Measurements from ENCODE around the gene MKLN1. TPM values are rescaled to one million over a fixed set of nuclear protein-coding genes. Genes with fewer than 3 reads are reported as not detected.
A peak's percentile ranks its signal among the peaks of the same experiment; 100 is the strongest.

The MKLN1 gene
- total and polyA plus RNA-seq, 7 donors, result 14.7 to 70.8 (median 42.9) TPM

- intact Hi-C loops (cut with DNase I), result no loop called here
- H3K27ac ChIP-seq, result peak overlapping the region; percentile 71
- no peak for DNase-seq
- peaks cover 43% of the 10 kb centered on the region for H3K4me1 ChIP-seq
- no peaks in the 10 kb centered on the region for H3K27me3 ChIP-seq (ENCODE audit: insufficient read depth in 3 of 3, low read length in 2 of 3)
- no peak overlapping the region for H3K4me3 ChIP-seq
- WGBS, 3 donors, result 78 to 82% (median 80%) methylated on average over 12 of the region's 12 CpGs
- H3K9me3 ChIP-seq, result no peaks in the 10 kb centered on the region
- no peak for TF ChIP-seq CTCF (IDR thresholded peaks at IDR 0.05)
- H3K36me3 ChIP-seq (ENCODE audit: insufficient read depth in 1 of 2, low read depth in 1 of 2), result no peaks in the 10 kb centered on the region
- ATAC-seq, result no peak
Observed at GRCh38 chr7:131537571-131537978, 209.9 kb downstream of the MKLN1 start.

- intact Hi-C loops (cut with DNase I), result loop anchor here in 1 of 2 donors (2.0 kb wide), 1 partner anchor 25 kb away; no protein-coding TSS in a partner anchor
- Histone ChIP-seq H3K9me3 (no peaks in the 10 kb centered on the region), H3K4me3 (no peak overlapping the region), H3K4me1 (peaks cover 43% of the 10 kb centered on the region), H3K27me3 (ENCODE audit: insufficient read depth in 3 of 3, low read length in 2 of 3) (no peaks in the 10 kb centered on the region), H3K27ac (peak overlapping the region; percentile 71), H3K36me3 (ENCODE audit: insufficient read depth in 1 of 2, low read depth in 1 of 2) (no peaks in the 10 kb centered on the region)
- WGBS, 3 donors, result 41 to 53% (median 42%) methylated on average over 13 of the region's 13 CpGs
- ATAC-seq (peak; percentile 81 to 83 (median 82)), DNase-seq (no peak)
- TF ChIP-seq CTCF (IDR thresholded peaks at IDR 0.05), result no peak
Observed at GRCh38 chr7:131538071-131538812, 210.6 kb downstream of the MKLN1 start.

- Histone ChIP-seq H3K4me1 (peaks cover 43% of the 10 kb centered on the region), H3K4me3 (no peak overlapping the region), H3K9me3 (no peaks in the 10 kb centered on the region), H3K27ac (peak overlapping the region; percentile 71), H3K27me3 (ENCODE audit: insufficient read depth in 3 of 3, low read length in 2 of 3) (no peaks in the 10 kb centered on the region), H3K36me3 (ENCODE audit: insufficient read depth in 1 of 2, low read depth in 1 of 2) (no peaks in the 10 kb centered on the region)
- intact Hi-C loops (cut with DNase I), result loop anchor here in 1 of 2 donors (2.0 kb wide), 1 partner anchor 26 kb away; no protein-coding TSS in a partner anchor
- DNase-seq, result peak; percentile 60 to 82
- WGBS, 3 donors, result 16 to 24% (median 20%) methylated on average over 7 of the region's 7 CpGs
- TF ChIP-seq CTCF (IDR thresholded peaks at IDR 0.05), result no peak
- peak; percentile 82 to 85 (median 83) for ATAC-seq
Observed at GRCh38 chr7:131538813-131539179, 211.1 kb downstream of the MKLN1 start.

GRCh38 chr7:131540491-131541162 lies 213.0 kb downstream of the MKLN1 start:
- peak; percentile 45 for TF ChIP-seq CTCF (IDR thresholded peaks at IDR 0.05)
- H3K36me3 ChIP-seq (ENCODE audit: insufficient read depth in 1 of 2, low read depth in 1 of 2), result no peaks in the 10 kb centered on the region
- ATAC-seq (peak in 3 of 4 donors; percentile 24 to 62 (median 54)), DNase-seq (no peak)
- no peaks in the 10 kb centered on the region for H3K27me3 ChIP-seq (ENCODE audit: insufficient read depth in 3 of 3, low read length in 2 of 3)
- WGBS, 3 donors, result 36 to 43% (median 37%) methylated on average over 18 of the region's 18 CpGs
- H3K27ac ChIP-seq, result peak overlapping the region; percentile 76
- peaks cover 47% of the 10 kb centered on the region for H3K4me1 ChIP-seq
- no peaks in the 10 kb centered on the region for H3K9me3 ChIP-seq
- no peak overlapping the region for H3K4me3 ChIP-seq
- intact Hi-C loops (cut with DNase I), result no loop called here
